Muscle of leg (tissue), 11 donors: ENCODE measurements around the gene LY9. TPM values are rescaled to one million over a fixed set of nuclear protein-coding genes. Genes with fewer than 3 reads are reported as not detected.

Source experiments
- DNase-seq: peaks from one replicate; pipeline ENCODE4 v3.0.0; 2013
- H3K27ac ChIP-seq: one replicate; pipeline ENCODE4 v1.5.1; 2013; ENCODE audit warnings: mild to moderate bottlenecking, low read length, control low read depth
- H3K27me3 ChIP-seq: one replicate; pipeline ENCODE4 v1.6.1; 2013; ENCODE audit warnings: low read length; ENCODE audit not compliant: control insufficient read depth, insufficient read depth
- H3K36me3 ChIP-seq: one replicate; pipeline ENCODE4 v1.6.1; 2013; ENCODE audit warnings: low read length; ENCODE audit not compliant: control insufficient read depth, insufficient read depth
- H3K4me1 ChIP-seq: one replicate; pipeline ENCODE4 v1.6.1; 2013; ENCODE audit warnings: low read length; ENCODE audit not compliant: control insufficient read depth, insufficient read depth
- H3K4me3 ChIP-seq: one replicate; pipeline ENCODE4 v1.5.1; 2013; ENCODE audit warnings: low read length, control low read depth
- H3K9me3 ChIP-seq: replicated peaks from 2 replicates; pipeline ENCODE4 v1.6.1; 2013; ENCODE audit warnings: low read depth, low read length; ENCODE audit not compliant: control insufficient read depth
- WGBS: methylation state at CpG from one replicate; pipeline ENCODE4 v1.1.5; 2013; ENCODE audit warnings: missing lambda C conversion rate; ENCODE audit not compliant: insufficient coverage; 5-methylcytosine and 5-hydroxymethylcytosine counted together
- polyA plus RNA-seq, 8 donors: library from polyadenylated mRNA; unstranded; fragments of 120-200 nt; gene quantifications; one replicate each; pipeline versions ENCODE4 v1.2.1 to v1.2.3, GENCODE V29; 2013; ENCODE audit warnings: inconsistent platforms in 1 of 8, low replicate concordance in 1 of 8; ENCODE audit not compliant: insufficient read length in 8 of 8, insufficient read depth in 1 of 8
- total RNA-seq: library from RNA; stranded (reverse); fragments of 120-200 nt; gene quantifications from one replicate; pipeline ENCODE4 v1.2.4, GENCODE V29; 2013

The LY9 gene
- total and polyA plus RNA-seq, 9 donors, result 0.08 to 0.42 (median 0.16) TPM; not detected in 1

DNA sequence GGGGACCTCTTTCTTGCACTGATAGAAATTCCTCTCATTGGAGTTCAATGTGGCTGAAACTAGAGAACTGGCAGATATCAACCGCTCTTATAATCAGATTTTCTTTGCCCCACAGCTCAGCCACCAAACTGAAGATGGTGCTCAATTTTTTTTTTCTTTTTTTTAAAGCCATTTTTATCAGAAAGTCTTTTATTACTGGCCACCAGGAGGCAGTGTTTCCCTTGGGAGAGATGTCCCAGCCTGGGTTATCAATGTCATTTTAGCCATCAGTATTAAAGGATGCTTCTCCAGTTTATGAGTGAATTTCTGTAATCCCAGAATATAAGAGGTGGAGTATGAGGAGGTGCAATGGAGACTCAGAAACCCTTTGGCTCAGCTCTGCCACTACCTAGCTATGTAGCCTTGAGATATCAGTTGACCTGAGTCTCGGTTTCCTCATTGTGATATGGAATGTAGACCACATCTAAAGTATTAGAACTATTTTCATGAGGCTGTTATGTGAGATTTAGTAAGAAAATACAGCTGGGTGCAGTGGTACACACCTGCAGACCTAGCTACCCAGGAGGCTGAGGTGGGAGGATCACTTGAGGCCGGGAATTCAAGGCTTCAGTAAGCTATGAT is 39.1 kb downstream of the LY9 start:
- Histone ChIP-seq H3K4me3 (no peak overlapping the region), H3K4me1 (no peaks in the 10 kb centered on the region), H3K36me3 (no peaks in the 10 kb centered on the region), H3K27me3 (no peaks in the 10 kb centered on the region), H3K9me3 (no peaks in the 10 kb centered on the region), H3K27ac (no peak overlapping the region)
- no peak for DNase-seq
- WGBS, result 80% methylated on average over 1 of the region's 3 CpGs

DNA sequence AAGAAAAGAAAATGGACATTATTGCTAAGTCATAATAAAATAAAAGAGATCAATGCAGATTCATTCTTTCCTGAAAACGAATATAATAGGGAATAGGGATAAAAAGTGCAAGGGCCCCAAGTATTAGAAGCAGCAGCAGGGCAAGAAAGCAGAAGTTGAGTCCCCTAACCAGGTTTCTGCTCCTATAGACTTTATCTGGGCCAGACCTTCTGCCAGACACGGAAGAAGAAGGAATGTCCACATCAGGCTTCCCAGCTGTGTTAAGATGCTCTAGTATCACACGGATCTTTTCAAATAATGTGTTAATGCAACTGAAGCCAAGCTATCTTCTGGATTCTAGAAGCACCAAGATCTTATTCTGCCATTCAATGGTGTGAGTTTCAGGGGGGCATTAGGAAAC is 39.8 kb downstream of the LY9 start:
- 83% methylated on average over 1 of the region's 3 CpGs for WGBS
- no peaks in the 10 kb centered on the region for H3K4me1 ChIP-seq
- no peaks in the 10 kb centered on the region for H3K36me3 ChIP-seq
- no peak overlapping the region for H3K27ac ChIP-seq
- H3K9me3 ChIP-seq, result no peaks in the 10 kb centered on the region
- H3K27me3 ChIP-seq, result no peaks in the 10 kb centered on the region
- DNase-seq, result no peak
- H3K4me3 ChIP-seq, result no peak overlapping the region

DNA sequence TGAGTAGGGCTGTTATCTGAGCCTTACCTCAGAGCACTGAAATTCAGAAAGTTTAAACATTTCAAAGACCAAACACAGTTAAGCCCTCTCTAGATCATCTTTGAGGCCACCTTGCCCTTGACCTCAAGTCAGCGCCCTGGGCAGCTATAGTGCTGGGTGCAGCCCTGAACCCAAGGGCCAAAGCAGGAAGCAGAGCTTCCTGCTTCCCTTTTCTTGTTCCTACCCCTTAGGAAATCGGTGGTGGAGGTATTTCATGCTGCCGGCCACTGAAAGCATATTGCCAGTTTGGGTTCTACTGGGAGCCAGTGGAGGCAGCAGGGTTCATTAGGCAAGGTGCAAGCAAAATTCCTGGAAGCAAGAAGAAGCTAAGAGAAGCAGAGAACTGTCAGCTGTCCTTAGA is 40.6 kb downstream of the LY9 start:
- no peaks in the 10 kb centered on the region for H3K4me1 ChIP-seq
- H3K4me3 ChIP-seq, result no peak overlapping the region
- H3K27me3 ChIP-seq, result no peaks in the 10 kb centered on the region
- H3K27ac ChIP-seq, result no peak overlapping the region
- H3K36me3 ChIP-seq, result no peaks in the 10 kb centered on the region
- WGBS, result 50% methylated on average over 2 of the region's 3 CpGs
- DNase-seq, result no peak
- H3K9me3 ChIP-seq, result no peaks in the 10 kb centered on the region

DNA sequence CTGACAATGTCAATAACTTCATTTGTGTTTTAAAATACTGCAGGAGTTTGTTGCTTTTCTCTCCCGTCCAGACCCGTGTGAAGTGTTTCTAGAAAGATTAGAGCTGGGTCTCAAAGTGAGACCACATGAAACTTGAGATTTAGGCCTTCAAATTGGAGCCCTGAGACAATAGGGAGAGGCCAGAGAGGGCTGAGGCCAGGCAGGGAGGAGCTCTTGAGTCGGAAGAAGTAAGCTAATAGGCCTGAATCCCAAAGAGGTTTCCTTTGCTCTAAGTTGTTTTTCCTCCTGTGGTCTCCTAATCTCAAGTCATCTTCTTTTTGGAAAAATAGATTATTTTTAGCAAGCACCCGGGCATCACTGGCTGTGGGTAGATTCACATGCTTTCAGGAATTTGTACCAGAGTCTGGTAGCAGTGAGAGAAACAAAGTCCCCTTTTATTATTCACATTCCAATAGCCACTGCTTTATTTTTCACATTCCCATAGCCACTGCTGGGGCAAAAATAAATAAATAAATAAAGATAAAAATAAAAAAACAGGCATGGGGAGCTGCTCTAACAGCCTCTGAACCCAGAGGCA is 41.1 kb downstream of the LY9 start:
- Histone ChIP-seq H3K27ac (no peak overlapping the region), H3K4me1 (no peaks in the 10 kb centered on the region)

DNA sequence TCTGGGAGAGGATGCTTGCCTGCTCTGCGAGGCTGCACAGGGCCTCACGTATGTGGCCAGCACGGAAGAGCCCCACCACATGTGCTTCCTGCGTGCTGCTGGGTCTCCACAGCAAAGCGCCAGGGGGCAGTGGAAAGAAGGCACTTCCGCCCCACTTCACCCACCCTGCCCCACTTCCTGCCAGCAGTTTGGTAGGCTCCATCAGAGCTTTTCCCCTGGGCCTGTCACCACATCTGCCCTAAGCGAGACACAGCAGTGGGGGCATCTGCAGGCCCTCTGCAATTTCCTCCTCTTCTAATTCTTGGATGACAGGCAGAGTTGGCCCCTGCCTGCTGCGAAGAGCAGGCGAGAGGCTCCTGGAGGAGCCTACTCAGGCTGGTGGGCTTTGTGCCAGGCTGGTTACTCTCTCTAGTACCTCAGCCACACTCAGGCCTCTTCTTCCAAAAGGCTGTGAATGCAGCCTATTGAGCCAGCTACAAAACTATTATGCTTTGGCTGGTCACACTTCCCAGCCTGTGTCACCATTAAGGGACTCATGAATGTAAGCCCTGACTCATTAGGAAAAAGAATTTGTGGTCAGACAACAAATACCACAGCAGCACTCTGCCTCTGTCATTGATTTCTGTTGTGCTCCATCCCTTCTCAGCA is 41.7 kb downstream of the LY9 start:
- no peaks in the 10 kb centered on the region for H3K4me1 ChIP-seq
- H3K4me3 ChIP-seq, result no peak overlapping the region
- H3K36me3 ChIP-seq, result no peaks in the 10 kb centered on the region
- WGBS, result 59% methylated on average over 9 of the region's 9 CpGs
- no peak overlapping the region for H3K27ac ChIP-seq
- peak; percentile 46 for DNase-seq
- H3K9me3 ChIP-seq, result no peaks in the 10 kb centered on the region
- H3K27me3 ChIP-seq, result no peaks in the 10 kb centered on the region

More for the DNA sequence above, 41.1 kb downstream of the LY9 start:
- H3K4me3 ChIP-seq, result no peak overlapping the region
- H3K36me3 ChIP-seq, result no peaks in the 10 kb centered on the region
- 20% methylated on average over 2 of the region's 4 CpGs for WGBS
- no peak for DNase-seq
- no peaks in the 10 kb centered on the region for H3K27me3 ChIP-seq
- H3K9me3 ChIP-seq, result no peaks in the 10 kb centered on the region

DNA sequence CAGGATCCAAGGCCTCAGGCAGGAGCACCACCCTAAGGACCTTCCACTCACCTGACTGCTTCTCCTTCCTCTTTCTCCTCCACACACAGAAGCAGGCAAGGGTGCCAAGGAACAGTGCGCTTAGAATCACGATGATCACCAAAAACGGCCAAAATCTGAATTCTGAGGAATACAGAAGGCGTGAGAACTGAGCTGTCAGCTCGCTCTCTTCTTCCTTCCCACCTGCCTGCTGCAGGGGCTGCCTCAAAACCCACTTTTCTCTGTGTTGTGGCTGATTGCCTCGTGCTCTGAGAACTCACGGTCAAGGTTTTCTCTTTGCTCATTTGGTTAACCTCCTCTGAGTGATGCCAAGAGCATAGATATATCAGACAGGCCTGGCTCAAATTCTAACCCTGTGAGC is 42.9 kb downstream of the LY9 start:
- no peak for DNase-seq
- no peaks in the 10 kb centered on the region for H3K9me3 ChIP-seq
- H3K27me3 ChIP-seq, result no peaks in the 10 kb centered on the region
- WGBS, result 75% methylated on average over 6 of the region's 7 CpGs
- H3K36me3 ChIP-seq, result no peaks in the 10 kb centered on the region
- H3K4me3 ChIP-seq, result no peak overlapping the region
- H3K27ac ChIP-seq, result no peak overlapping the region
- H3K4me1 ChIP-seq, result no peaks in the 10 kb centered on the region

DNA sequence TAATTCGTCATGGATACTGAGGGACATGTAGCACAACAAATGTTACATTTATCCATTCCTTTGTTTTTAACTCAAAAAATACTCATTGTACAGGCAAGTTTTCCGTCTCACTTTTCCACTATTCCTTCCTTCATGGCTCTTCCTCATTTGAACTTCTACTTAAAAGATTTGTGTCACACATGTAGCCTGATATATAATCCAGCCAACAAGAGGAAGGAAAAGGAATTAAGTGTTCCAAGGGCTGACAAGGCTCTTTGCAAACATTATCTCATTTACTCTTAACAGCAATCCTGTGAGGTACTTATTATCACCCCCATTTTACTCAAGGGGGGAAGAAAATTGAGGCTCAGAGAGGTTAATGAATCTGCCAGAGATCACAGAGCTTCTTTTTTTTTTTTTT is 43.8 kb downstream of the LY9 start:
- Histone ChIP-seq H3K4me3 (no peak overlapping the region), H3K27ac (no peak overlapping the region), H3K27me3 (no peaks in the 10 kb centered on the region), H3K36me3 (no peaks in the 10 kb centered on the region), H3K9me3 (no peaks in the 10 kb centered on the region), H3K4me1 (no peaks in the 10 kb centered on the region)
- peak; percentile 17 for DNase-seq
- WGBS, result 100% methylated on average over 1 of the region's 2 CpGs

DNA sequence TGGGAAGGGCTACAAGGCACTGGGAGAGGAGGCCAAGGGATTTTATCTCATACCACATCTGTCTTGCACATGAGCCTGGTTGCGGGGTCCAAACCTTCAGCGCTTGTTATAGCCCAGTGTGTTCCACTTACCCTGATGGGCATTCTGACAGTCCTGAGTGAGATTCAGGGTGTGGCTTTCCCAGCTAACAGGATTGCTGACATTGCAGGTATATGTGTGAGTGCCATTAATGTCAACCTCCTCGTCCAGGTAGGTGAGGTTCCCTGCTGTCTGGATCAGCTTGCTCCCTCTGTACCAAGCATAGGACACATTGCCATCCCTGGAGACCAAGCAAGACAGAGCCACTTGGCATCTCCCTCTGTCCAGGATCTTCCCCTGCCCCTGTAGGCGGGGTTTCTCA is 45.1 kb downstream of the LY9 start:
- Histone ChIP-seq H3K4me3 (no peak overlapping the region), H3K4me1 (no peaks in the 10 kb centered on the region), H3K27ac (no peak overlapping the region), H3K27me3 (no peaks in the 10 kb centered on the region), H3K9me3 (no peaks in the 10 kb centered on the region), H3K36me3 (no peaks in the 10 kb centered on the region)
- DNase-seq, result no peak
- no CpG with 5 or more reads among the region's 4 CpGs for WGBS

DNA sequence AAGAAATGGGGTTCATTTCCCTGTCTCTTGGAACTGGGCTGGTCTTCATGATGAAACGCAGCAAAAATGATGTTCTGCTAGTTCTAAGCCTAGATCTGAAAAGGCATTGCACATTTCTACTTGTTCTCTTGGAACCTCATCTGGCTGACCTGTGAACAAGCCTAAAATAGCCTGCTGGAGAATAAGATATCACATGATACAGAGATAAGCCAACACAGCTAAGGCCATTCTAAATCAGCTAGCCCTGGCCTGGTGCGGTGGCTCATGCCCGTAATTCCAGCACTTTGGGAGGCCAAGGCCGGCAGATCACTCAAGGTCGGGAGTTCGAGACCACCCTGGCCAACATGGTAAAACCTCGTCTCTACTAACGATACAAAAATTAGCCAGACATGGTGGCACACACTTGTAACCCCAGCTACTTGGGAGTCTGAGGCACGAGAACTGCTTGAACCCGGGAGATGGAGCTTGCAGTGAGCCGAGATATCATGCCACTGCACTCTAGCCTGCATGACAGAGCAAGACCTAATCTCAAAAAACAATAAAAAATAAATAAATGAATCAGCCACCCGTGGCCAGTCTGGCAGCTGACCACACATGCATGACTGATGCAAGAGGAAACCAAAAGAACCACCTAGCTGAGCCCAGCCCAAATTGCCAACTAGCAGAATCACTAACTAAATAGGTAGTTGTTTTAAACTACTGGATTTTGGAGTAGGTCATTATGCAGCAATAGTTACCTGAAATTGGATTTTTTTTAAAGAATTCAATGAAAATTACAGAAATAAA is 48.7 kb downstream of the LY9 start:
- H3K27ac ChIP-seq, result no peak overlapping the region
- no peaks in the 10 kb centered on the region for H3K27me3 ChIP-seq
- no peak overlapping the region for H3K4me3 ChIP-seq
- H3K9me3 ChIP-seq, result no peaks in the 10 kb centered on the region
- WGBS, result 97% methylated on average over 9 of the region's 12 CpGs
- no peaks in the 10 kb centered on the region for H3K36me3 ChIP-seq
- no peaks in the 10 kb centered on the region for H3K4me1 ChIP-seq
- DNase-seq, result no peak

DNA sequence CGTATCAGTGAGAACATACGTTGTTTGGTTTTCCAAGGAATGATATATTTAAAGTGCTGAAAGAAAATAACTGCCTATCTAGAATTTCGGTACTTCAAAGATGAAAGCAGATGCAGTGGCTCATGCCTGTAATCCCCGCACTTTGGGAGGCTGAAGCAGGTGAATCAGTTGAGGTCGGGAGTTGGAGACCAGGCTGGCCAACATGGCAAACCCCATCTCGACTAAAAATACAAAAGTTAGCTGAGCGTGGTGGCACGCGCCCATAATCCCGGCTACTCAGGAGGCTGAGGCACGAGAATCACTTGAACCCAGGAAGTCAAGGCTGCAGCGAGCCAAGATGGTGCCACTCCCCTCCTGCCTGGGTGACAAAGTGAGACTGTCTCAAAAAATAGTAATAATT is 50.3 kb downstream of the LY9 start:
- Histone ChIP-seq H3K9me3 (no peaks in the 10 kb centered on the region), H3K36me3 (no peaks in the 10 kb centered on the region), H3K4me1 (no peaks in the 10 kb centered on the region), H3K4me3 (no peak overlapping the region), H3K27me3 (no peaks in the 10 kb centered on the region), H3K27ac (no peak overlapping the region)
- DNase-seq, result no peak
- WGBS, result 86% methylated on average over 11 of the region's 12 CpGs
